CD14-positive monocyte (primary cell): ENCODE data around the gene ACER2. TPM values are rescaled to one million over a fixed set of nuclear protein-coding genes. Genes with fewer than 3 reads are reported as not detected.

ENCODE experiments used
- DNase-seq, 3 donors: peaks; one replicate each; pipeline ENCODE4 v3.0.0-alpha.2; 2011 to 2022
- H2AFZ ChIP-seq: 2 replicates; pipeline ENCODE4 v1.6.0; 2012; ENCODE audit warnings: mild to moderate bottlenecking, low read depth, low read length, inconsistent platforms; ENCODE audit not compliant: insufficient read depth, poor library complexity, severe bottlenecking
- H3K27ac ChIP-seq, 2 donors: 1 replicate in 1 of 2; 2 replicates in 1 of 2; pipeline ENCODE4 v1.5.1; 2012 to 2013; ENCODE audit warnings: low read length in 2 of 2, control low read depth in 1 of 2, inconsistent platforms in 1 of 2, low read depth in 1 of 2, mild to moderate bottlenecking in 1 of 2
- H3K27me3 ChIP-seq, 2 donors: one replicate each; pipeline versions ENCODE4 v1.6.0 to v1.6.1; 2011 to 2013; ENCODE audit warnings: low read length in 2 of 2; ENCODE audit not compliant: control insufficient read depth in 2 of 2, insufficient read depth in 2 of 2
- H3K36me3 ChIP-seq, 2 donors: replicated peaks in 1 of 2; 1 replicate in 1 of 2; 2 replicates in 1 of 2; pipeline versions ENCODE4 v1.5.1 to v1.6.1; 2012 to 2013; ENCODE audit warnings: low read length in 2 of 2, control low read depth in 1 of 2, inconsistent platforms in 1 of 2, mild to moderate bottlenecking in 1 of 2; ENCODE audit not compliant: insufficient read depth in 2 of 2, control insufficient read depth in 1 of 2
- H3K4me1 ChIP-seq, 2 donors: 1 replicate in 1 of 2; 2 replicates in 1 of 2; pipeline versions ENCODE4 v1.5.1 to v1.6.1; 2012 to 2013; ENCODE audit warnings: low read length in 2 of 2, control low read depth in 1 of 2, inconsistent platforms in 1 of 2, mild to moderate bottlenecking in 1 of 2, moderate library complexity in 1 of 2; ENCODE audit not compliant: insufficient read depth in 2 of 2, control insufficient read depth in 1 of 2
- H3K4me2 ChIP-seq: replicated peaks from 2 replicates; pipeline ENCODE3; 2012; ENCODE audit warnings: low read length, moderate library complexity, mild to moderate bottlenecking; ENCODE audit not compliant: poor library complexity, severe bottlenecking; ENCODE audit errors: extremely low read depth
- H3K4me3 ChIP-seq, 3 experiments: fragments of 200-600 bp in 1 of 3; sonication (generic) in 1 of 3; replicated peaks in 1 of 3; 1 replicate in 2 of 3; 2 replicates in 1 of 3; pipeline ENCODE4 v1.5.1; 2011 to 2013; ENCODE audit warnings: low read length in 3 of 3, mild to moderate bottlenecking in 3 of 3, control low read depth in 2 of 3, low read depth in 2 of 3, inconsistent platforms in 1 of 3, moderate library complexity in 1 of 3
- H3K79me2 ChIP-seq: 2 replicates; pipeline ENCODE4 v1.6.0; 2012; ENCODE audit warnings: mild to moderate bottlenecking, control low read depth, inconsistent platforms, low read length, moderate library complexity; ENCODE audit not compliant: insufficient read depth
- H3K9ac ChIP-seq: 2 replicates; pipeline ENCODE4 v1.6.0; 2017; ENCODE audit warnings: low read length, mild to moderate bottlenecking; ENCODE audit not compliant: insufficient read depth, poor library complexity, severe bottlenecking
- H3K9me3 ChIP-seq, 2 donors: replicated peaks in 1 of 2; 1 replicate in 1 of 2; 2 replicates in 1 of 2; pipeline versions ENCODE4 v1.5.1 to v1.6.1; 2012 to 2013; ENCODE audit warnings: low read length in 2 of 2, control low read depth in 1 of 2; ENCODE audit not compliant: control insufficient read depth in 1 of 2, insufficient read depth in 1 of 2
- H4K20me1 ChIP-seq: 2 replicates; pipeline ENCODE4 v1.6.0; 2012; ENCODE audit warnings: mild to moderate bottlenecking, low read length, control low read depth, moderate library complexity; ENCODE audit not compliant: insufficient read depth
- H3K27ac Mint-ChIP-seq, 7 donors: one replicate each; pipeline ENCODE4 v1.8.0; 2020; ENCODE audit warnings: mild to moderate bottlenecking in 7 of 7, mixed read lengths in 7 of 7, moderate library complexity in 6 of 7, inconsistent platforms in 2 of 7
- H3K27me3 Mint-ChIP-seq, 3 donors: one replicate each; pipeline ENCODE4 v1.8.0; 2021 to 2022; ENCODE audit warnings: low read depth in 3 of 3, mild to moderate bottlenecking in 3 of 3, mixed read lengths in 3 of 3, moderate library complexity in 3 of 3, inconsistent platforms in 1 of 3
- H3K36me3 Mint-ChIP-seq, 2 donors: one replicate each; pipeline ENCODE4 v1.8.0; 2020; ENCODE audit warnings: mixed read lengths in 2 of 2, inconsistent platforms in 1 of 2, mild to moderate bottlenecking in 1 of 2
- H3K4me1 Mint-ChIP-seq: one replicate; pipeline ENCODE4 v1.8.0; 2020; ENCODE audit warnings: mild to moderate bottlenecking, mixed read lengths
- H3K4me3 Mint-ChIP-seq, 2 donors: one replicate each; pipeline ENCODE4 v1.8.0; 2020; ENCODE audit warnings: mild to moderate bottlenecking in 2 of 2, mixed read lengths in 2 of 2, moderate library complexity in 1 of 2
- H3K9me3 Mint-ChIP-seq, 7 donors: one replicate each; pipeline ENCODE4 v1.8.0; 2020 to 2022; ENCODE audit warnings: mixed read lengths in 7 of 7, mild to moderate bottlenecking in 6 of 7, moderate library complexity in 6 of 7, inconsistent platforms in 2 of 7
- WGBS: methylation state at CpG from one replicate; pipeline ENCODE4 v1.1.5; 2013; ENCODE audit warnings: missing lambda C conversion rate; ENCODE audit not compliant: insufficient coverage; 5-methylcytosine and 5-hydroxymethylcytosine counted together
- intact Hi-C, 2 donors: fragments of 100-400 bp; cut with micrococcal nuclease; formaldehyde crosslinking; loops; one replicate each; pipeline versions ENCODE4 v1.15.0 to v1.15.1; 2023
- polyA plus RNA-seq, 3 donors: library from polyadenylated mRNA; depleted of rRNA in 1 of 3; unstranded in 2 of 3; stranded (reverse) in 1 of 3; fragments of 300-500 nt in 2 of 3; fragments of >200 nt in 1 of 3; fragmentation: Illumina TruSeq in 2 of 3; gene quantifications; 1 replicate in 2 of 3; 2 replicates in 1 of 3; pipeline ENCODE4 v1.2.3, GENCODE V29; 2012 to 2021
- TF ChIP-seq, protein P1 (sequence below): fragments of 200-600 bp; IDR thresholded peaks from one replicate; pipeline ENCODE4 v1.8.0; 2022; ENCODE audit warnings: antibody characterized with exemption, mild to moderate bottlenecking

Gene ACER2
- polyA plus RNA-seq, 3 donors: 0.17 to 0.21 TPM; not detected in 1

DNA sequence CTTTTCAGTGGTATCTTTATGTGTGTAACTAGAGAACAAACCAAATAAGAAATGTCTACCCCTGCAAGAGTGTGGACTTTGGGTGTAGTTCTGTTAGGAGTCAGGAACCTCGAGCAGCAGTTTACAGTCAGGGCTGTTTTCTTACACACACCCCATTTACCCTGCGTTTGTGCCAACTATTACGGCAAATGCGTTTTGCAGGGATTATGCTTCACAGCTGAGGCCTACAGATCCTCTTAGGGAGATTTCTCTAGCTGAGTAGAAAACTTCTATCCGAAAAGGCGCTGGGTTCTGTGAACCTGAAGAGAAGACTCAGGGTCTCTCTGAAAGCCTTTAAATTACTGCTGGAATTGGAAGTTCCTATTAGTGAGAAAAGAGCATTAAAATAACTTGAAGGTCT, 51.4 kb downstream of the ACER2 start:
- H3K4me1 Mint-ChIP-seq: peaks cover 21% of the 10 kb centered on the region
- Histone ChIP-seq H3K4me1 (peaks cover 5 to 18% of the 10 kb centered on the region in 2 donors), H3K27ac (no peak overlapping the region), H4K20me1 (no peaks in the 10 kb centered on the region), H3K79me2 (no peaks in the 10 kb centered on the region), H3K36me3 (no peaks in the 10 kb centered on the region), H3K9me3 (no peaks in the 10 kb centered on the region), H3K4me3 (no peak overlapping the region), H3K27me3 (peaks cover 0 to 2% of the 10 kb centered on the region in 2 donors), H3K9ac (no peak overlapping the region), H3K4me2 (no peak overlapping the region), H2AFZ (no peak overlapping the region)
- WGBS: no CpG with 5 or more reads among the region's 6 CpGs
- H3K36me3 Mint-ChIP-seq: no peaks in the 10 kb centered on the region
- peaks cover 10 to 17% (median 11%) of the 10 kb centered on the region in 3 donors for H3K27me3 Mint-ChIP-seq
- TF ChIP-seq, protein P1, sequence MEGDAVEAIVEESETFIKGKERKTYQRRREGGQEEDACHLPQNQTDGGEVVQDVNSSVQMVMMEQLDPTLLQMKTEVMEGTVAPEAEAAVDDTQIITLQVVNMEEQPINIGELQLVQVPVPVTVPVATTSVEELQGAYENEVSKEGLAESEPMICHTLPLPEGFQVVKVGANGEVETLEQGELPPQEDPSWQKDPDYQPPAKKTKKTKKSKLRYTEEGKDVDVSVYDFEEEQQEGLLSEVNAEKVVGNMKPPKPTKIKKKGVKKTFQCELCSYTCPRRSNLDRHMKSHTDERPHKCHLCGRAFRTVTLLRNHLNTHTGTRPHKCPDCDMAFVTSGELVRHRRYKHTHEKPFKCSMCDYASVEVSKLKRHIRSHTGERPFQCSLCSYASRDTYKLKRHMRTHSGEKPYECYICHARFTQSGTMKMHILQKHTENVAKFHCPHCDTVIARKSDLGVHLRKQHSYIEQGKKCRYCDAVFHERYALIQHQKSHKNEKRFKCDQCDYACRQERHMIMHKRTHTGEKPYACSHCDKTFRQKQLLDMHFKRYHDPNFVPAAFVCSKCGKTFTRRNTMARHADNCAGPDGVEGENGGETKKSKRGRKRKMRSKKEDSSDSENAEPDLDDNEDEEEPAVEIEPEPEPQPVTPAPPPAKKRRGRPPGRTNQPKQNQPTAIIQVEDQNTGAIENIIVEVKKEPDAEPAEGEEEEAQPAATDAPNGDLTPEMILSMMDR: no peak
- peaks cover 0 to under 1% (median 0%) of the 10 kb centered on the region in 7 donors for H3K9me3 Mint-ChIP-seq
- DNase-seq: no peak
- no peak overlapping the region for H3K27ac Mint-ChIP-seq
- intact Hi-C loops: no loop called here
- H3K4me3 Mint-ChIP-seq: no peak overlapping the region

DNA sequence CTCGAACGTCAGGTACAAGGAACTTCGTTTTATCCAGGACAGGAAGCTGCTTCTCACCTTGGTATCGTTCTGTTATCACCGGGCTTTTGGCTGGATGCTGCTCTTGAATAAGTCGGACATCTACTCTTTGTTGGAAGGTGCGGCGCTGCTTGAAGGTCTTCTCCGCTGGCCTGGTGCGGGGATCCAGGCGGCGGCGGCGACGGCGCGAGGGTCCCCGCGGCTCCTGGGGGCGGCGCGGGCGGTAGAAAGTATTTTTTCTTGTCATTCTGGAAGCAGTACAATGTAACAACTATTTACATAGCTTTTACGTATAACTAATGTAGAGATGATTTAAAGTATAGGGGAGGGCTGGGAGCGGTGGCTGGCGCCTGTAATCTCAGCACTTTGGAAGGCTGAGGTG, 52.3 kb downstream of the ACER2 start:
- TF ChIP-seq, protein P1: no peak
- no peak overlapping the region for H3K27ac ChIP-seq
- intact Hi-C loops: no loop called here

More for the DNA sequence above, 52.3 kb downstream of the ACER2 start:
- Histone ChIP-seq H3K4me1 (peaks cover 5 to 19% of the 10 kb centered on the region in 2 donors), H3K27me3 (peaks cover 0 to 2% of the 10 kb centered on the region in 2 donors), H3K9ac (no peak overlapping the region), H4K20me1 (no peaks in the 10 kb centered on the region), H3K79me2 (no peaks in the 10 kb centered on the region), H3K9me3 (no peaks in the 10 kb centered on the region), H3K4me2 (no peak overlapping the region), H3K4me3 (no peak overlapping the region), H3K36me3 (no peaks in the 10 kb centered on the region), H2AFZ (no peak overlapping the region)
- Mint-ChIP-seq H3K27me3 (peaks cover 10 to 18% (median 11%) of the 10 kb centered on the region in 3 donors), H3K36me3 (no peaks in the 10 kb centered on the region), H3K27ac (no peak overlapping the region), H3K4me1 (peaks cover 22% of the 10 kb centered on the region), H3K9me3 (no peaks in the 10 kb centered on the region), H3K4me3 (no peak overlapping the region)
- DNase-seq: no peak
- WGBS: 96% methylated on average over 20 of the region's 26 CpGs
